Measurements from ENCODE around the gene DNPEP.

DNPEP gene

GRCh38 chr2:219387306-219388120 is at the start of gene DNPEP:
DNPEP (minus strand) TSS chr2:219387912; CDS start chr2:219387794, 118 bp downstream.
- DNase-seq (ENCODE audit: low read depth) = peak; percentile 91

GRCh38 chr2:219437141-219437540 is 49.4 kb upstream of the DNPEP start:
- no peak for DNase-seq (ENCODE audit: low read depth)

- no peak for DNase-seq (ENCODE audit: low read depth)
Measured at GRCh38 chr2:219436491-219436890, 48.8 kb upstream of the DNPEP start.

- no peak for DNase-seq (ENCODE audit: low read depth)
Measured at GRCh38 chr2:219435701-219436100, 48.0 kb upstream of the DNPEP start.

- DNase-seq (ENCODE audit: low read depth) = no peak
Measured at GRCh38 chr2:219434718-219435525, 47.2 kb upstream of the DNPEP start, which contains the start of gene SPEG. SPEG (plus strand) TSS chr2:219434843; CDS start chr2:219434978, 135 bp downstream.

- DNase-seq (ENCODE audit: low read depth) = no peak
Measured at GRCh38 chr2:219434468-219434717, 46.7 kb upstream of the DNPEP start.

GRCh38 chr2:219433666-219434467 is 46.2 kb upstream of the DNPEP start:
- no peak for DNase-seq (ENCODE audit: low read depth)

GRCh38 chr2:219430633-219431615 is 43.2 kb upstream of the DNPEP start:
- no peak for DNase-seq (ENCODE audit: low read depth)

- DNase-seq (ENCODE audit: low read depth) = no peak
Measured at GRCh38 chr2:219429958-219430606, 42.4 kb upstream of the DNPEP start.

GRCh38 chr2:219428469-219428868 is 40.8 kb upstream of the DNPEP start:
- no peak for DNase-seq (ENCODE audit: low read depth)

- DNase-seq (ENCODE audit: low read depth) = no peak
Measured at GRCh38 chr2:219426534-219427136, 38.9 kb upstream of the DNPEP start.

GRCh38 chr2:219426068-219426443 is 38.3 kb upstream of the DNPEP start:
- no peak for DNase-seq (ENCODE audit: low read depth)

- no peak for DNase-seq (ENCODE audit: low read depth)
Measured at GRCh38 chr2:219425238-219426067, 37.7 kb upstream of the DNPEP start.

GRCh38 chr2:219423652-219424377 is 36.1 kb upstream of the DNPEP start:
- no peak for DNase-seq (ENCODE audit: low read depth)

- DNase-seq (ENCODE audit: low read depth) = no peak
Measured at GRCh38 chr2:219422952-219423534, 35.3 kb upstream of the DNPEP start.

- DNase-seq (ENCODE audit: low read depth) = no peak
Measured at GRCh38 chr2:219421323-219421722, 33.6 kb upstream of the DNPEP start.

GRCh38 chr2:219420687-219421086 is 33.0 kb upstream of the DNPEP start:
- DNase-seq (ENCODE audit: low read depth) = no peak

All from activated gamma-delta T cell treated with anti-CD3 and anti-CD28 coated beads, Interleukin-2, amount 50 U/mL, for 16 hours (primary cell).